ENCODE measurements around the gene RNF157. TPM values are rescaled to one million over a fixed set of nuclear protein-coding genes. Genes with fewer than 3 reads are reported as not detected.

RNF157 gene
- total and polyA plus RNA-seq, 3 experiments from 2014 or later = 10.7 to 13.9 (median 13.9) TPM

GRCh38 chr17:76166906-76167305 lies 73.4 kb downstream of the RNF157 start:
- Histone ChIP-seq H3K4me1 (ENCODE audit: insufficient read depth, low read length) (peaks cover 5% of the 10 kb centered on the region), H3K27ac (ENCODE audit: low read depth, low read length) (no peak overlapping the region), H3K4me3 (ENCODE audit: low read length) (no peak overlapping the region), H3K9me3 (ENCODE audit: low read length) (no peaks in the 10 kb centered on the region), H3K36me3 (ENCODE audit: insufficient read depth, low read length) (peaks cover 6% of the 10 kb centered on the region), H3K27me3 (ENCODE audit: insufficient read depth, low read length, poor library complexity, severe bottlenecking) (no peaks in the 10 kb centered on the region)
- Mint-ChIP-seq H3K4me3 (no peak overlapping the region), H3K27me3 (no peaks in the 10 kb centered on the region), H3K9me3 (no peaks in the 10 kb centered on the region), H3K36me3 (peaks cover 9 to 54% (median 10%) of the 10 kb centered on the region in 3 donors), H3K27ac (no peak overlapping the region), H3K4me1 (peaks cover 0 to 2% (median 0%) of the 10 kb centered on the region in 3 donors)
- ChIA-PET POLR2A (no interaction called here), CTCF (interaction anchor here (1.1 to 1.9 kb wide), 3 partner anchors 10 to 15 kb away, joined by 4 to 5 read pairs (median 5); no protein-coding TSS in a partner anchor)
- DNase-seq = no peak

- Histone ChIP-seq H3K9me3 (ENCODE audit: low read length) (no peaks in the 10 kb centered on the region), H3K27me3 (ENCODE audit: insufficient read depth, low read length, poor library complexity, severe bottlenecking) (no peaks in the 10 kb centered on the region), H3K36me3 (ENCODE audit: insufficient read depth, low read length) (peaks cover 13% of the 10 kb centered on the region), H3K27ac (ENCODE audit: low read depth, low read length) (no peak overlapping the region), H3K4me1 (ENCODE audit: insufficient read depth, low read length) (peaks cover 5% of the 10 kb centered on the region), H3K4me3 (ENCODE audit: low read length) (no peak overlapping the region)
- POLR2A ChIA-PET = no interaction called here
- Mint-ChIP-seq H3K4me1 (peaks cover 0 to 2% (median 0%) of the 10 kb centered on the region in 3 donors), H3K4me3 (no peak overlapping the region), H3K9me3 (no peaks in the 10 kb centered on the region), H3K36me3 (peaks cover 9 to 58% (median 10%) of the 10 kb centered on the region in 3 donors), H3K27me3 (no peaks in the 10 kb centered on the region), H3K27ac (peak overlapping the region in 1 of 8 donors; percentile 38)
- DNase-seq = no peak
- CTCF ChIA-PET = interaction anchor here (0.8 to 1.9 kb wide), 4 partner anchors 11 to 16 kb away, joined by 3 to 5 read pairs (median 4); no protein-coding TSS in a partner anchor
Observed at GRCh38 chr17:76166168-76166567, 74.1 kb downstream of the RNF157 start.

DNA sequence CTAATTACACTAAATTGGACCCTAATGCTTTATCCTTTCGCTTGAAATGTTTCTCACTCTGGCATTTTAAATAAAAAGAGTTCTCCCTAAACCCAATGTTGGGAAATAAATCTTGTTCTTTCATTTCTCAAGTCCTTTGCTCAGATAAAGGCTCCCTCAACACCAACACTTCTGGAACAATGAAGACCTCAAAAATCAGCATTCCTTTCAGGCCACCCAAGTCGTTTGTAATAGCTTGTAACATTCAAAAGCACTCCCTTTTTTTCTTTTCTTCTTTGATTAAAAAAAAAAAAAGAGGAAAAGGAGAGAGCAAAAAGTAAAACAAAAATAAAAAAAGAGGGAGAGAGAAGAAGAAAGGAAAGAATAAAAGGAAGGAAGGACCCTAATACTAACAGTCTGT lies 76.0 kb downstream of the RNF157 start:
- ChIA-PET CTCF (no interaction called here), POLR2A (no interaction called here)
- H3K4me3 ChIP-seq (ENCODE audit: low read length) = no peak overlapping the region
- H3K9me3 Mint-ChIP-seq = no peaks in the 10 kb centered on the region
- DNase-seq = no peak
- H3K36me3 Mint-ChIP-seq = peaks cover 10 to 62% (median 14%) of the 10 kb centered on the region in 3 donors
- H3K4me3 Mint-ChIP-seq = no peak overlapping the region
- H3K9me3 ChIP-seq (ENCODE audit: low read length) = no peaks in the 10 kb centered on the region
- no peaks in the 10 kb centered on the region for H3K27me3 Mint-ChIP-seq
- H3K4me1 Mint-ChIP-seq = peaks cover 0 to 2% (median 0%) of the 10 kb centered on the region in 3 donors
- H3K27me3 ChIP-seq (ENCODE audit: insufficient read depth, low read length, poor library complexity, severe bottlenecking) = no peaks in the 10 kb centered on the region
- peak overlapping the region in 2 of 8 donors; percentile 45 to 70 for H3K27ac Mint-ChIP-seq
- H3K27ac ChIP-seq (ENCODE audit: low read depth, low read length) = no peak overlapping the region
- H3K36me3 ChIP-seq (ENCODE audit: insufficient read depth, low read length) = peaks cover 19% of the 10 kb centered on the region
- peaks cover 5% of the 10 kb centered on the region for H3K4me1 ChIP-seq (ENCODE audit: insufficient read depth, low read length)

DNA sequence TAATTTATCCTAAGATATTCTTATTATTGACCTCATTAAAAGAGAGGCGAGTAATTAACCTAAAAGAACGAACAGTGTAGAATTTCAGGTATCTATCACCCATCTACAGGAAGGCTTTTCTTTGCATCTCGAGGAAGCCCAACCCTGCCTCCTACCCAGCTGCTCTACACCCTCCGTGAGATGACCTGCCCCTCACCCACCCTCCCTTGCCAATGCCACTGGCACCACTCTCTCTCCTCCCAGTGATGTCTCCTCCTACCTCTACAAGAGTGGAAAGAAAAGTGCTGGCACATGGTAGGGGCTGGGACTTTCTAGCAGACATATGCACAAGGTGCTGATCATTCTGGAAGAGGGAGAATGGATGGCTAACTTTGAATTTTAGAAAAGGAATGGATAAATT lies 76.4 kb downstream of the RNF157 start:
- Histone ChIP-seq H3K27ac (ENCODE audit: low read depth, low read length) (no peak overlapping the region), H3K27me3 (ENCODE audit: insufficient read depth, low read length, poor library complexity, severe bottlenecking) (no peaks in the 10 kb centered on the region), H3K36me3 (ENCODE audit: insufficient read depth, low read length) (peaks cover 23% of the 10 kb centered on the region), H3K9me3 (ENCODE audit: low read length) (no peaks in the 10 kb centered on the region), H3K4me3 (ENCODE audit: low read length) (no peak overlapping the region), H3K4me1 (ENCODE audit: insufficient read depth, low read length) (peaks cover 5% of the 10 kb centered on the region)
- CTCF ChIA-PET = no interaction called here
- POLR2A ChIA-PET = no interaction called here
- H3K4me1 Mint-ChIP-seq = peaks cover 0 to 2% (median 0%) of the 10 kb centered on the region in 3 donors
- no peaks in the 10 kb centered on the region for H3K27me3 Mint-ChIP-seq
- H3K9me3 Mint-ChIP-seq = no peaks in the 10 kb centered on the region
- H3K36me3 Mint-ChIP-seq = peaks cover 10 to 64% (median 16%) of the 10 kb centered on the region in 3 donors
- DNase-seq = no peak
- H3K4me3 Mint-ChIP-seq = no peak overlapping the region
- H3K27ac Mint-ChIP-seq = no peak overlapping the region

GRCh38 chr17:76161619-76162266 lies 78.5 kb downstream of the RNF157 start:
- CTCF ChIA-PET = no interaction called here

DNA sequence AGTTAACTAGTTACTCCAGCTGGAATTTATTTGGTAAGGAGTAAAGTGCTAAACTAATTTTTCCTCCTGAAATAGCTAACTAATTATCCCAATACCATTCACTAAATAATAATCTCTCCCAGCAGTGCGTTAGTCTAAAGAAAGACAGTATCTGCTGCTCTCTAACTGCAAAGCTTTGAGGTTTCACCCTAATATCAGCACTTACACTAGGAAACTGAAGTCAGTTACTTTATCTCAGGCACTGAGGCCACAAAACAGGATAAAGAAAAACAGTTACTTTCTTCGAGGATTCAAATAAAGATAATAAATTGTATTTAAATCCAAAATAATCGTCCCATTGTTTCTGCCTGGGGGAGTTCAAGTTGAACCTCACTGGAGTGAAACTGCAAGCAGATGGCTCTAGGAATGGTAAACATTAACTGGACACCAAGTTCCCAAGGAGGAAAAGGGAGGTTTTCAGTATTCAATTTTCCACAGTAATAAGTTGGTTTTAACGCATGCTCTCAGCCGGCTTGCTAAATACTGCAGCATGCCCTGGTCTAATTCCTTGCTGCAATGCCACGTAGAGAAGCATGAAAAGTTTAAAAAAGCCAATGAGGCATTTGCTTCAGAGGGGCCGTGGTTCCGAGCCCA lies 79.3 kb downstream of the RNF157 start:
- Mint-ChIP-seq H3K27me3 (peaks cover 0 to 1% of the 10 kb centered on the region in 2 donors), H3K4me3 (no peak overlapping the region), H3K27ac (peak overlapping the region in 1 of 8 donors; percentile 54), H3K4me1 (peaks cover 0 to 4% (median 3%) of the 10 kb centered on the region in 3 donors), H3K9me3 (no peaks in the 10 kb centered on the region), H3K36me3 (peaks cover 10 to 70% (median 23%) of the 10 kb centered on the region in 3 donors)
- no peak overlapping the region for H3K4me3 ChIP-seq (ENCODE audit: low read length)
- no peaks in the 10 kb centered on the region for H3K9me3 ChIP-seq (ENCODE audit: low read length)
- ChIA-PET CTCF (interaction anchor here (1.1 kb wide), 1 partner anchor 17 kb away, joined by 5 read pairs; no protein-coding TSS in a partner anchor), POLR2A (no interaction called here)
- no peaks in the 10 kb centered on the region for H3K27me3 ChIP-seq (ENCODE audit: insufficient read depth, low read length, poor library complexity, severe bottlenecking)
- no peaks in the 10 kb centered on the region for H3K4me1 ChIP-seq (ENCODE audit: insufficient read depth, low read length)
- H3K36me3 ChIP-seq (ENCODE audit: insufficient read depth, low read length) = peaks cover 35% of the 10 kb centered on the region
- no peak for DNase-seq
- H3K27ac ChIP-seq (ENCODE audit: low read depth, low read length) = no peak overlapping the region

More at GRCh38 chr17:76161619-76162266, 78.5 kb downstream of the RNF157 start:
- Mint-ChIP-seq H3K9me3 (no peaks in the 10 kb centered on the region), H3K27me3 (peaks cover 0 to 1% of the 10 kb centered on the region in 2 donors), H3K4me3 (no peak overlapping the region), H3K27ac (no peak overlapping the region), H3K4me1 (peaks cover 0 to 4% (median 3%) of the 10 kb centered on the region in 3 donors), H3K36me3 (peaks cover 10 to 68% (median 26%) of the 10 kb centered on the region in 3 donors)
- no peaks in the 10 kb centered on the region for H3K27me3 ChIP-seq (ENCODE audit: insufficient read depth, low read length, poor library complexity, severe bottlenecking)
- no peak overlapping the region for H3K27ac ChIP-seq (ENCODE audit: low read depth, low read length)
- no peaks in the 10 kb centered on the region for H3K9me3 ChIP-seq (ENCODE audit: low read length)
- peaks cover 35% of the 10 kb centered on the region for H3K36me3 ChIP-seq (ENCODE audit: insufficient read depth, low read length)
- no peak overlapping the region for H3K4me3 ChIP-seq (ENCODE audit: low read length)
- DNase-seq = no peak
- POLR2A ChIA-PET = no interaction called here
- H3K4me1 ChIP-seq (ENCODE audit: insufficient read depth, low read length) = no peaks in the 10 kb centered on the region

- peak overlapping the region in 1 of 8 donors; percentile 56 for H3K27ac Mint-ChIP-seq
- ChIA-PET POLR2A (no interaction called here), CTCF (interaction anchor here (1.3 kb wide), 1 partner anchor 121 kb away, joined by 5 read pairs; no protein-coding TSS in a partner anchor)
- peaks cover 0 to 1% of the 10 kb centered on the region in 2 donors for H3K27me3 Mint-ChIP-seq
- Histone ChIP-seq H3K9me3 (ENCODE audit: low read length) (no peaks in the 10 kb centered on the region), H3K27ac (ENCODE audit: low read depth, low read length) (no peak overlapping the region), H3K27me3 (ENCODE audit: insufficient read depth, low read length, poor library complexity, severe bottlenecking) (no peaks in the 10 kb centered on the region), H3K36me3 (ENCODE audit: insufficient read depth, low read length) (peaks cover 35% of the 10 kb centered on the region), H3K4me3 (ENCODE audit: low read length) (no peak overlapping the region), H3K4me1 (ENCODE audit: insufficient read depth, low read length) (no peaks in the 10 kb centered on the region)
- H3K9me3 Mint-ChIP-seq = no peaks in the 10 kb centered on the region
- peaks cover 3 to 9% (median 4%) of the 10 kb centered on the region in 3 donors for H3K4me1 Mint-ChIP-seq
- DNase-seq = no peak
- H3K4me3 Mint-ChIP-seq = no peak overlapping the region
- H3K36me3 Mint-ChIP-seq = peaks cover 8 to 79% (median 23%) of the 10 kb centered on the region in 3 donors
Observed at GRCh38 chr17:76159157-76159556, 81.1 kb downstream of the RNF157 start.

DNA sequence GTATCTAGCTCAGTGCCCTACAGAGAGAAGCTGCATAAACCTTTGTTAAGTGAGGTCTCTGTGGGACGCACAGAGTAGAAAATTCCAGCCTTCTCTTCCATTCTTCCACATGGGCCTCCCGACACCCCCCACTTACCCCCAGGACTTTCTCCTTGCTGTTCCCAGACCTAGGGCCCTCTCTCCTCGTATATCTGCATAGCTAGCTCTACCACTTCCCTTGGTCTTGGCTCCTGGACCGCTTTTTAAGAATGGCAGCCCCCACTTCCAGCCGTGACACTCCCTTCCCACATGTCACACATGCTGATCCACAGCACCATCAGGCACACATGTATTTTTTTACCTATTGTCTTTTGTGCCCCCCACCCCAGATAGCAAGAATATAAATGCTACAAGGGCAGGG lies 82.5 kb downstream of the RNF157 start:
- Histone ChIP-seq H3K27me3 (ENCODE audit: insufficient read depth, low read length, poor library complexity, severe bottlenecking) (no peaks in the 10 kb centered on the region), H3K4me1 (ENCODE audit: insufficient read depth, low read length) (peaks cover 6% of the 10 kb centered on the region), H3K9me3 (ENCODE audit: low read length) (no peaks in the 10 kb centered on the region), H3K36me3 (ENCODE audit: insufficient read depth, low read length) (peaks cover 35% of the 10 kb centered on the region), H3K27ac (ENCODE audit: low read depth, low read length) (no peak overlapping the region), H3K4me3 (ENCODE audit: low read length) (no peak overlapping the region)
- no peaks in the 10 kb centered on the region for H3K9me3 Mint-ChIP-seq
- H3K27ac Mint-ChIP-seq = peak overlapping the region in 2 of 8 donors; percentile 38 to 60
- no peak overlapping the region for H3K4me3 Mint-ChIP-seq
- H3K4me1 Mint-ChIP-seq = peaks cover 12 to 20% (median 18%) of the 10 kb centered on the region in 3 donors
- H3K27me3 Mint-ChIP-seq = peaks cover 0 to 1% of the 10 kb centered on the region in 2 donors
- DNase-seq = no peak
- ChIA-PET CTCF (interaction anchor here (1.0 kb wide), 1 partner anchor 122 kb away, joined by 3 read pairs; no protein-coding TSS in a partner anchor), POLR2A (no interaction called here)
- H3K36me3 Mint-ChIP-seq = peaks cover 3 to 82% (median 24%) of the 10 kb centered on the region in 3 donors

Data from CD8-positive, alpha-beta memory T cell (primary cell).